GM18511 (cell line): ENCODE results near the gene FBXL7.

Source experiments
- ATAC-seq: cut with Tn5 transposase; IDR thresholded peaks from one replicate; pipeline ENCODE4 v1.9.1; 2021; ENCODE audit warnings: mild to moderate bottlenecking, moderate library complexity; ENCODE audit not compliant: unreplicated experiment

Gene FBXL7

DNA sequence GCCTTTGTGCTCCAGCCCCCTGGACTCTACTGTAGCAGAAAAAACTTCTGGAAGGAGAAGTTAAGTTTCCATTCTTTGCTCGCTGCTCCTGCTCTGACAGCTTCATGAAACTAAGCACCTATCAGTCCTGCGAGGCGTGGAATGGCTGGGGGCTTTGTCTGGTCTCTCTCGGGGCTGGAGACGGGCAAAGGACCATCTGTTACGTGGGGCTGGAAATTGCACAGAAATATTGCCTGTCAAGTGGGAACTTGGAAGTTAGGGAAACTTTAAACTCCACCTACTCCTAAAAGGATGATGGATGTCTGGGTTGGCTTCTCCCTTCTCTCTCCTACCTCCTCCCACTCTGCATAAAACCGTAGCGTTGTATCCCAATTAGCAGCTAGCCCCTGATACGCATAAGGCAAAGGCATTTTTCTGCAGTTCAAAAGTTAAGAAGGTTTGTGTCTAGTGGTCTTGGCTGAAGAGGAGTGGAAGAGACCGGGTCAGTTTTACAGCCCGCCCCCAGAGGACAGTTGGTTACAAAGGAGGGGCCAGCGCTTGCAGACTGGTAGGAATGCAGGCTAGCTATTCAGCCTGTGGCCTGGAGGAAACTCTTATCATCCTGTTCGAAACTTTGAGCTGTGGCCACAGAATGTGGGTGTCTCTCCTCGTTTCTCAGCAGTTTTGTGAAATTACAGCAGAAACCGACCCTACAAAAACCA is 1.3 kb downstream of the FBXL7 start:
- ATAC-seq, result no peak

GRCh38 chr5:15502208-15502607 is 2.2 kb downstream of the FBXL7 start:
- no peak for ATAC-seq

GRCh38 chr5:15506146-15506545 is 6.2 kb downstream of the FBXL7 start:
- ATAC-seq, result no peak

DNA sequence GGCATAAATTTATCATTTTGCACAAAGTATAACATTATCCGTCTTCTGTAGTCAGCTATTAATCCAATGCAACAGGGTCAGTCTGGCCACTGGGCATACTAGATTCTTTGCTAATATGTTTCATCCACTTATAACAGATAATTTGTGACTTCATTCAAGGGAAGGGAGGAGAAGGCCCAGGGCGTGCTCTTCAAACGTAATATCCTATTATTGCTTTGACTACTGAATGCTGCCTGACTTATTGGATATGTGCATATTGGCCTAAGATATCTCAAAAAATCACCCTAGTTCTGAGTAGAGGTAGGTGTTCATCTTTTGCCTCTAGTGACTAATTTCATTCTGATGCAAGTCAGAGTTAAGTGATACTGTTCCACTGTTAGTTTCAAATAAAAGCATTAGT is 6.9 kb downstream of the FBXL7 start:
- ATAC-seq, result no peak

- ATAC-seq, result no peak
These were observed 10.1 kb downstream of the FBXL7 start for GRCh38 chr5:15510092-15510491.

DNA sequence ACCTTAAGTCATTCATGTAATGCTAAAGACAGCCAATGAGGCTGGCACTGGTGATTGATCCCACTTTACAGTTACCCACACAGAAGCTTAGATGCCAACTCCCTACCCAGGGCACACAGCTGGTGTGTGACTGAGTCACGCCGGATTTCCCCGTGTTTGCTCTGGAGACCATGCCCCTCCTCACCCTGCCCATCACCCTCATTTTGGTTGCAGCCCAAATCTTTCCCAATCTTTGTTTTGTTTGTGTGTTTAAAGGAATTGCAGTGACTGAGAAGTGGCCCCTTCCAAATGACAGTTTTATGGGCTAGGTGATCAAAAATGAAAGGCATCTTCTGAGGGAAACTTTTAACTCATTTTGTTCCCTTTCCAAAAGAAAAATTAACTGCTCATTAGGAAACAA is 10.9 kb downstream of the FBXL7 start:
- no peak for ATAC-seq

GRCh38 chr5:15513431-15513830 is 13.5 kb downstream of the FBXL7 start:
- ATAC-seq, result no peak

GRCh38 chr5:15513911-15514310 is 13.9 kb downstream of the FBXL7 start:
- no peak for ATAC-seq

- ATAC-seq, result no peak
These were observed 15.2 kb downstream of the FBXL7 start for GRCh38 chr5:15515229-15515628.

DNA sequence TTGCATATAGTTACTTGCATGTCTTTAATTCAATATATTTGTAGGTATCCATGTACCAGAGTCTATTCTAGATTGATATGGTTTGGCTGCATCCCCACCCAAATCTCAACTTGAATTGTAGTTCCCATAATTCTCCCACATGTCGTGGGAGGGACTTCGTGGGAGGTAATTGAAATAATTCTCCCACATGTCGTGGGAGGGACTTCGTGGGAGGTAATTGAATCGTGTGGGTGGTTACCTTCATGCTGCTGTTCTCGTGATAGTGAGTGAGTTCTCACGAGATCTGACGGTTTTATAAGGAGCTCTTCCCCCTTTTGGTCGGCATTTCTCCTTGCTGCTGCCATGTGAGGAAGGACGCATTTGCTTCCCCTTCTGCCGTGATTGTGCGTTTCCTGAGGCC is 16.5 kb downstream of the FBXL7 start:
- no peak for ATAC-seq

DNA sequence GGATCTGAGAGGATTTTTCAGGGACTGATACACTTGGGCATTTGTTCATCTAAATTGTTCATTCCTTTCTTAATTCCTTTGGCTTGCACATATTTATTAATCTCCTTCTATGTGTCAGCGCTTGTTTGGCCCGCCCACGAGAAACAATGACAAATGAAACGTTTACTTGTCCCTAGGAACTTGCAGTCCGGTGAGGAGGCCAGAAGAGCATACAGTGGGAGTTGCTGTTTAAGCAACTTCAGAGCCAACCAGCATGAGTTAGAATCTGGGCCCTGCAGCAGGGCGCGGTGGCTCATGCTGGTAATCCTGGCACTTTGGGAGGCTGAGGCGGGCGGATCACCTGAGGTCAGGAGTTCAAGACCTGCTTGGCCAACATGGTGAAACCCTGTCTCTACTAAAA is 18.8 kb downstream of the FBXL7 start:
- ATAC-seq, result no peak

DNA sequence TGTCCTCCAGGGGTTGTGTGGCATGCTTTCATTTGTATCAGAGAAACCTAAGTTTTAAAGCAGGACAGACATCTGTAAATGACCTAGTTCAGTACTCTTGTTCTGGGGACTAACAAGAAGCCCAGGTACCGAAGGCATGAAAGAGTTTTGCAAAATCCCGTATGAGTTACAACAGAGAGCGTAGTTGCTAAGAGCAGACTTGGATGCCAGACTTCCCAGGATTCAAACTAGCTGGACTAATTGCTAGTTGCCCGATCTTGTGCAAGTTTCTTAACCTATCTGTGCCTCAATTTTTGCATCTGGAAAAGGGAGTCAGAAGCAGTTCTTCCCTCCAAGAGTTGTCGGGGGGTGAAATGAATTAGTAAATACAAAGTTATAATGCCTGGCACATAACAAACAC is 20.9 kb downstream of the FBXL7 start:
- no peak for ATAC-seq

GRCh38 chr5:15521381-15522186 is 21.6 kb downstream of the FBXL7 start:
- ATAC-seq, result no peak

DNA sequence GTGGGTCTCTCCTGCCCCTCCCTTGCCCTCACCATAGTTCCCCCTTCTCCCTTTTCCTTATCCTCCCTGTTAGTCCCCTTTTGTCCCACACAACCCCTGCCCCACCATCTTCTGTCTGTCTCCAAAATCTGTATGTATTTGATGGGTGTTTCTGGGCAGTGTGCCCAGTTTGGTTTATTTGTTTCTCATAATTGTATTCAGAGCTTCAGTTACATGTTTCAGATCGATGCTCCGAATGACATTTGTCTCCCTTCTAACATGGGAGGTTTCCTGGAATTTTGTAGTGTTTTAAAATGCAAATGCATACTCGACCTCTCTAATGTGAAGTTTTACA is 22.2 kb downstream of the FBXL7 start:
- no peak for ATAC-seq

GRCh38 chr5:15524712-15525111 is 24.7 kb downstream of the FBXL7 start:
- no peak for ATAC-seq

DNA sequence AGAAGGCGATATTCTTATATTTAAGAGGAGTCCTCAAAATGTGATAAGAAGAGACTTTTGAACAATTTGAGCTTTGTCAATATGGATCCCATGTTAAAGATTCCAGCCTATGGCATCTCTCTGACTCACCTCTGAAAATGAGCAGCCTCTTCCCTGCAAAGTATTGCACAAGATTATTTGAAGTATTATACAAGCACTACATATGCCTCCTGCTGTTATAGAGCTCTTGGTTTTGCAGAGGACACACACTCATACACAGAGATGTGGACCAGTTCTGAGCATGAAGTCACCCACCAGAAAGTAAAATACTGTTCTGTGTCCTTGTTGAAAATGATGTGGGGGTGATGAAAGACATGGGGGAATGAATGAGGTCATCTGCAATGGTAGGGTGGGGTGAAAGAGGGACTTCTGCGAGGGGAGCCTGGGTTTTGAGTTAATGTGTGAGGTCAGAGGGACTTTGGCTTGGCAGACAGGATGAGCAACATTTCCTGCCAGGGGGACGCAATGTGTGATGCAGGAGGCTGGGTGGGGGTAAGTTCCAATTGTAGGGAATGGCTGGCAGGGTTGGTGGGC is 25.8 kb downstream of the FBXL7 start:
- ATAC-seq, result no peak

DNA sequence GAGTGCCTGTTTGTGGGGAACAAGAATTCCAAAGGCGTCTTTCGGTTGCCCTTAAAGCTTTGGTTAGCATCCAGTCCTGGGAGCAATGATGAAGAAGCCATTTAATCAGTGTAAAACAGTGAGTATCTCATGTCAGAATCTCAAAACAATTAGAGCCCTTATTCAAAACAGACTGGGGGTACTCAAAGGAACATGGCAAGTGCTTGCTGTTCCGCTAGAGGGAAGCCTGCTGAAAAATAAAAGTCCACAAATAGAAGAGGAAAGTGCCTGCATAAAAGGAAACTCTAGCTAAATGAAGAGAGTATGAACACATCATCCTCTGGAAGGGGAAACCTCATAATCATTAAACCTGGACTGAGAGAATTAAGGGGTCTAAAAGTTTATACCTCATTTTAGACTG is 26.4 kb downstream of the FBXL7 start:
- no peak for ATAC-seq

DNA sequence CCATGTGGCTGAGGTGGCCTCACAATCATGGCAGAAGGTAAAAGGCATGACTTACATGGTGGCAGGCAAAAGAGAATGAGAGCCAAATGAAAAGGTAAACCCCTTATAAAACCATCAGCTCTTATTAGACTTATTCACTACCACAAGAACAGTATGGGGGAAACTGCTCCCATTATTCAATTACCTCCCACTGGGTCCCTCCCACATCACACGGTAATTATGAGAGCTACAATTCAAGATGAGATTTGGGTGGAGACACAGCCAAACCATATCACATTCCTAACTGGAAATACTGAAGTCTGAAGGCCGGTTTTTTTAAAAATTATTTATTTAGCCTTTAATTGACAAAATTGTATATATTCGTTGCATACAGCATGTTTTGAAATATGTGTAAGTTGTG is 28.5 kb downstream of the FBXL7 start:
- no peak for ATAC-seq

GRCh38 chr5:15529013-15529412 is 29.0 kb downstream of the FBXL7 start:
- no peak for ATAC-seq

DNA sequence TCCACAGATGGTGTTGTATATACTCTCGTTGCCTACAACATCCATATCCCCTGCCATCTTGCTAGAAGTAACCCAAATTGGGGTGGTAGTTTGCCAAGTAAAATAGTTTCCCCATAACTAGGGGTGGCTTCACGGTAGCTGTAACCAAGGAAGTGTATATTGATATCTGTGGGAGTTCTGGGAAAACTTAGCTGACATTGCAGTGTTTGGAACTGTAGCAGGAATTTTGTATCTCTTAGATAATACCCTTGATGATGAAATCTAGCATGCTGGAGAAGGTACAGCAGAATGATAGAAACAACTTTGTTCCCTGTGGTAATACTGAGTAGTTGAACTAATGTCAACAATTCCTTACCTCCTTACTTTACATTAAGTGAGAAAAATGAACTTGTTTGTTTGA is 29.8 kb downstream of the FBXL7 start:
- no peak for ATAC-seq

- ATAC-seq, result no peak
These were observed 33.3 kb downstream of the FBXL7 start for GRCh38 chr5:15533129-15533893.

DNA sequence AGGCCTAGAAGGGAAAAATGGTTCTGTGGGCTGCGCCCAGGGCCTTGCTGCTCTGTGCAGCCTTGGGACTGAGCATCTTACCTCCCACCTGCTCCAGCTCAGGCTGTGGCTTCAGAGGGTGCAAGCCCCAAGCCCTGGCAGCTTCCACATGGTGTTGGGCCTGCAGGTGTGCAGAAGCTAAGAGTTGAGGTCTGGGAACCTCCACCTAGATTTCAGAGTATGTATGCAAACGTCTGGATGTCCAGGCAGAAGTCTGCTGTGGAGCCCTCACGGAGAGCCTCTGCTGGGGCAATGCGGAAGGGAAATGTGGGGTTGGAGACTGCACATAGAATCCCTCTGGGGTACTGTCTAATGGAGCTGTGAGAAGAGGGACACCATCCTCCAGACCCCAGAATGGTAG is 36.0 kb downstream of the FBXL7 start:
- no peak for ATAC-seq
